Trophoblast cell (in vitro differentiated cells and primary cell): Measurements from ENCODE around the gene SLC10A7.

Source experiments
- DNase-seq, 2 donors: peaks; one replicate each; pipeline ENCODE4 v3.0.0-alpha.2; 2016
- H2AFZ ChIP-seq: 2 replicates; pipeline ENCODE4 v1.6.1; 2013; ENCODE audit warnings: low read length, moderate library complexity, mild to moderate bottlenecking; ENCODE audit not compliant: insufficient read depth, poor library complexity
- H2AK5ac ChIP-seq: 2 replicates; pipeline ENCODE4 v1.6.1; 2013; ENCODE audit warnings: mild to moderate bottlenecking, low read length
- H2BK120ac ChIP-seq: 2 replicates; pipeline ENCODE4 v1.6.1; 2013; ENCODE audit warnings: low read length, mild to moderate bottlenecking, moderate library complexity; ENCODE audit not compliant: insufficient read depth, poor library complexity
- H2BK12ac ChIP-seq: 2 replicates; pipeline ENCODE4 v1.6.1; 2013; ENCODE audit warnings: mild to moderate bottlenecking, low read length, moderate library complexity
- H2BK5ac ChIP-seq: 2 replicates; pipeline ENCODE4 v1.6.1; 2013; ENCODE audit warnings: low read length, low read depth, moderate library complexity, mild to moderate bottlenecking; ENCODE audit not compliant: poor library complexity
- H3K14ac ChIP-seq: 2 replicates; pipeline ENCODE4 v1.6.1; 2013; ENCODE audit warnings: mild to moderate bottlenecking, low read length
- H3K18ac ChIP-seq: 2 replicates; pipeline ENCODE4 v1.6.1; 2013; ENCODE audit warnings: mild to moderate bottlenecking, low read length
- H3K23ac ChIP-seq: 2 replicates; pipeline ENCODE4 v1.6.1; 2013; ENCODE audit warnings: low read length
- H3K27ac ChIP-seq: 2 replicates; pipeline ENCODE4 v1.5.1; 2013; ENCODE audit warnings: low read depth, mild to moderate bottlenecking, inconsistent platforms, low read length, moderate library complexity
- H3K27me3 ChIP-seq: 2 replicates; pipeline ENCODE4 v1.6.1; 2013; ENCODE audit warnings: inconsistent platforms, mild to moderate bottlenecking, low read length, moderate library complexity; ENCODE audit not compliant: insufficient read depth
- H3K36me3 ChIP-seq, 2 experiments: 1 replicate in 1 of 2; 2 replicates in 1 of 2; pipeline ENCODE4 v1.6.1; 2013; ENCODE audit warnings: low read length in 2 of 2, mild to moderate bottlenecking in 2 of 2, moderate library complexity in 1 of 2; ENCODE audit not compliant: insufficient read depth in 2 of 2, control insufficient read depth in 1 of 2
- H3K4ac ChIP-seq: 2 replicates; pipeline ENCODE4 v1.6.1; 2013; ENCODE audit warnings: low read depth, mild to moderate bottlenecking, low read length, moderate library complexity
- H3K4me1 ChIP-seq, 2 experiments: 1 replicate in 1 of 2; 2 replicates in 1 of 2; pipeline ENCODE4 v1.6.1; 2013; ENCODE audit warnings: low read length in 2 of 2, mild to moderate bottlenecking in 2 of 2, moderate library complexity in 1 of 2; ENCODE audit not compliant: insufficient read depth in 2 of 2, control insufficient read depth in 1 of 2
- H3K4me2 ChIP-seq: 2 replicates; pipeline ENCODE4 v1.6.1; 2013; ENCODE audit warnings: inconsistent platforms, mild to moderate bottlenecking, low read length, moderate library complexity
- H3K4me3 ChIP-seq: 2 replicates; pipeline ENCODE4 v1.5.1; 2013; ENCODE audit warnings: mild to moderate bottlenecking, low read depth, low read length, inconsistent platforms
- H3K79me1 ChIP-seq: one replicate; pipeline ENCODE4 v1.6.1; 2013; ENCODE audit warnings: low read length
- H3K79me2 ChIP-seq: 2 replicates; pipeline ENCODE4 v1.6.1; 2013; ENCODE audit warnings: low read length, mild to moderate bottlenecking; ENCODE audit not compliant: control insufficient read depth, insufficient read depth, poor library complexity
- H3K9ac ChIP-seq: 2 replicates; pipeline ENCODE4 v1.6.1; 2013; ENCODE audit warnings: mild to moderate bottlenecking, low read length
- H3K9me3 ChIP-seq: 2 replicates; pipeline ENCODE4 v1.6.1; 2013; ENCODE audit warnings: low read depth, mild to moderate bottlenecking, control low read depth, inconsistent platforms, low read length; ENCODE audit not compliant: insufficient read depth
- H4K12ac ChIP-seq: 2 replicates; pipeline ENCODE4 v1.6.1; 2013; ENCODE audit warnings: low read depth, mild to moderate bottlenecking, low read length, moderate library complexity
- H4K8ac ChIP-seq: 2 replicates; pipeline ENCODE4 v1.6.1; 2013; ENCODE audit warnings: low read depth, mild to moderate bottlenecking, low read length, moderate library complexity
- H4K91ac ChIP-seq: one replicate; pipeline ENCODE4 v1.6.1; 2013; ENCODE audit warnings: low read depth, mild to moderate bottlenecking, low read length, moderate library complexity
- WGBS: extraction: QIAGEN DNeasy Blood & Tissue Kit; methylation state at CpG from one replicate; pipeline ENCODE4 v1.1.7; 2013; ENCODE audit warnings: missing lambda C conversion rate; ENCODE audit not compliant: insufficient read length, insufficient coverage; ENCODE audit errors: extremely low coverage; 5-methylcytosine and 5-hydroxymethylcytosine counted together

Gene SLC10A7

GRCh38 chr4:146508229-146508939 lies 13.4 kb downstream of the SLC10A7 start:
- no peaks in the 10 kb centered on the region for H3K4me1 ChIP-seq
- H3K79me2 ChIP-seq, result no peaks in the 10 kb centered on the region
- H4K8ac ChIP-seq, result no peak overlapping the region
- no peak overlapping the region for H3K4me2 ChIP-seq
- H4K12ac ChIP-seq, result no peak overlapping the region
- no peak overlapping the region for H2AK5ac ChIP-seq
- H2BK12ac ChIP-seq, result no peak overlapping the region
- H3K4me3 ChIP-seq, result no peak overlapping the region
- no peak for DNase-seq
- H2BK120ac ChIP-seq, result no peak overlapping the region
- no peaks in the 10 kb centered on the region for H3K36me3 ChIP-seq
- no peak overlapping the region for H2AFZ ChIP-seq
- H3K14ac ChIP-seq, result no peak overlapping the region
- no peak overlapping the region for H3K9ac ChIP-seq
- H3K9me3 ChIP-seq, result no peaks in the 10 kb centered on the region
- H3K23ac ChIP-seq, result no peak overlapping the region
- no peak overlapping the region for H3K18ac ChIP-seq
- H3K79me1 ChIP-seq, result no peaks in the 10 kb centered on the region
- H4K91ac ChIP-seq, result no peak overlapping the region
- no CpG with 5 or more reads among the region's 3 CpGs for WGBS
- H2BK5ac ChIP-seq, result no peak overlapping the region
- no peaks in the 10 kb centered on the region for H3K27me3 ChIP-seq
- no peak overlapping the region for H3K27ac ChIP-seq
- H3K4ac ChIP-seq, result no peak overlapping the region

- H3K9ac ChIP-seq, result no peak overlapping the region
- no peaks in the 10 kb centered on the region for H3K79me1 ChIP-seq
- no peak overlapping the region for H3K4me3 ChIP-seq
- DNase-seq, result no peak
- no peak overlapping the region for H3K4ac ChIP-seq
- no peak overlapping the region for H4K91ac ChIP-seq
- H4K8ac ChIP-seq, result no peak overlapping the region
- no peaks in the 10 kb centered on the region for H3K27me3 ChIP-seq
- no CpG with 5 or more reads among the region's 2 CpGs for WGBS
- H2AK5ac ChIP-seq, result no peak overlapping the region
- no peaks in the 10 kb centered on the region for H3K36me3 ChIP-seq
- H3K18ac ChIP-seq, result no peak overlapping the region
- no peaks in the 10 kb centered on the region for H3K79me2 ChIP-seq
- no peak overlapping the region for H3K23ac ChIP-seq
- no peak overlapping the region for H2BK5ac ChIP-seq
- no peak overlapping the region for H3K14ac ChIP-seq
- H2BK12ac ChIP-seq, result no peak overlapping the region
- no peak overlapping the region for H3K27ac ChIP-seq
- H3K4me1 ChIP-seq, result no peaks in the 10 kb centered on the region
- no peaks in the 10 kb centered on the region for H3K9me3 ChIP-seq
- no peak overlapping the region for H4K12ac ChIP-seq
- no peak overlapping the region for H2BK120ac ChIP-seq
- no peak overlapping the region for H2AFZ ChIP-seq
- H3K4me2 ChIP-seq, result no peak overlapping the region
Observed at GRCh38 chr4:146507632-146508031, 14.1 kb downstream of the SLC10A7 start.

- H4K91ac ChIP-seq, result no peak overlapping the region
Observed at GRCh38 chr4:146506272-146506671, 15.5 kb downstream of the SLC10A7 start.

GRCh38 chr4:146500216-146500615 lies 21.5 kb downstream of the SLC10A7 start:
- H3K36me3 ChIP-seq, result no peaks in the 10 kb centered on the region
- no peak overlapping the region for H3K23ac ChIP-seq
- H3K27ac ChIP-seq, result no peak overlapping the region
- H3K4me2 ChIP-seq, result no peak overlapping the region
- no peaks in the 10 kb centered on the region for H3K27me3 ChIP-seq
- H3K79me1 ChIP-seq, result no peaks in the 10 kb centered on the region
- no peak overlapping the region for H2BK12ac ChIP-seq
- H3K14ac ChIP-seq, result no peak overlapping the region
- no peak overlapping the region for H3K9ac ChIP-seq
- no peak overlapping the region for H3K4me3 ChIP-seq
- no peak overlapping the region for H3K18ac ChIP-seq
- H2BK120ac ChIP-seq, result no peak overlapping the region
- H2AFZ ChIP-seq, result no peak overlapping the region
- H3K4me1 ChIP-seq, result no peaks in the 10 kb centered on the region
- no CpG with 5 or more reads among the region's 1 CpG for WGBS
- H3K79me2 ChIP-seq, result no peaks in the 10 kb centered on the region
- DNase-seq, result no peak
- H4K12ac ChIP-seq, result no peak overlapping the region
- H2BK5ac ChIP-seq, result no peak overlapping the region
- no peak overlapping the region for H3K4ac ChIP-seq
- no peak overlapping the region for H2AK5ac ChIP-seq
- H4K91ac ChIP-seq, result no peak overlapping the region
- no peaks in the 10 kb centered on the region for H3K9me3 ChIP-seq
- no peak overlapping the region for H4K8ac ChIP-seq

More at GRCh38 chr4:146506272-146506671, 15.5 kb downstream of the SLC10A7 start:
- Histone ChIP-seq H4K12ac (no peak overlapping the region), H3K23ac (no peak overlapping the region), H3K4me2 (no peak overlapping the region), H3K27ac (no peak overlapping the region), H3K14ac (no peak overlapping the region), H3K4me1 (no peaks in the 10 kb centered on the region), H3K79me2 (no peaks in the 10 kb centered on the region), H3K9ac (no peak overlapping the region), H2AFZ (no peak overlapping the region), H3K79me1 (no peaks in the 10 kb centered on the region), H4K8ac (no peak overlapping the region), H2AK5ac (no peak overlapping the region), H2BK12ac (no peak overlapping the region), H2BK5ac (no peak overlapping the region), H3K18ac (no peak overlapping the region), H2BK120ac (no peak overlapping the region), H3K9me3 (no peaks in the 10 kb centered on the region), H3K27me3 (no peaks in the 10 kb centered on the region), H3K4ac (no peak overlapping the region), H3K4me3 (no peak overlapping the region), H3K36me3 (no peaks in the 10 kb centered on the region)
- no peak for DNase-seq
